ENCODE data around the gene SERPINB10. TPM values are rescaled to one million over a fixed set of nuclear protein-coding genes. Genes with fewer than 3 reads are reported as not detected.

SERPINB10 gene
- total and polyA plus RNA-seq, 2 of the 8 experiments (the other 6 are each of a cell fraction or from before 2014, with no cell fraction given): not detected

DNA sequence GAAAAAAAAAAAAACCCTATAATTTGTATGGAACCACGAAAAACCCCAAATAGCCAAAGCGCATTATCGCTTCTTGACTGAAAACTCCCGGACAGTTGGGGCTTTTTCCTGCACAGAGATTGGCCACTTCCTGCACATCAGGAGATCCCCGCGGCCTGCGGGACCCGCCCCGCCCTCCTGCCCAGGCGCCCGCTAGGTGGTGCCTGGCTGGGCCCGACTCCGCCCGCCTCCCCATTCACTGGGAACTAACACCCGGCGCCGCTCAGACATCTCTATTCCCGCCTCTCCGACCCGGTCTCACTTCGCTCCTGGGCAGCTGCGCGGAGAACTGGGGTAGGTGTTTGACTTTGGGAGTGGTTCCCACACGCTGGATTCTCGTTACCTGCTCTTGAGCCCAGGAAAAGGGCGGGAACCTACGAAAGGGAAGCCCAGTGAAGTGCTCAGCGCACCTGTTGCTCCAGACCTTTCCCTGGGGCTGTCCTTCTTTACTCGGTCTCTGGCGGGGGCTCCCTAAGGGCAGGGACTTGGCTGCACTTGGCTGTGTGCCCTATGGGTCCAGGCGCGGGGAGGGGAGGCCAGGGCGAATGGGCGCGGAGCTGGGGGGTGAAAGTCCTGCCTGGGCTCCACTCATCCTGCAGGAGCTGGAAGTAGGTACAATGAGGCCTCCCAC, 41.4 kb downstream of the SERPINB10 start, which contains the start of gene HMSD:
HMSD (plus strand) TSS at position 234 of the 670 bp plus-strand sequence. CDS start 4,155 bp downstream, outside the sequence.
- H3K4me3 ChIP-seq (ENCODE audit: extremely low read depth in 1 of 4, insufficient read depth in 2 of 4, low read depth in 3 of 4, low read length in 4 of 4): peak within 1 kb of the TSS; percentile 29 to 68 (median 58)
- H3K4me2 ChIP-seq (ENCODE audit: insufficient read depth in 1 of 2, low read depth in 2 of 2, low read length in 2 of 2): peak within 1 kb of the TSS; percentile 52 to 77
- TF ChIP-seq TCF12 (IDR thresholded peaks at IDR 0.05; ENCODE audit: low read depth, low read length) (no peak), TAF1 (IDR thresholded peaks at IDR 0.05; ENCODE audit: low read depth, low read length) (peak; percentile 62), TBP (IDR thresholded peaks at IDR 0.05; ENCODE audit: low read depth, low read length) (peak; percentile 59), ASH2L (IDR thresholded peaks at IDR 0.05; ENCODE audit: low read length) (peak; percentile 71), SAP30 (IDR thresholded peaks at IDR 0.05; ENCODE audit: insufficient read depth, insufficient replicate concordance, low read length) (no peak), KDM1A (IDR thresholded peaks at IDR 0.05; ENCODE audit: borderline replicate concordance, low read length) (no peak), ATF2 (IDR thresholded peaks at IDR 0.05; ENCODE audit: low read length) (no peak), NANOG (IDR thresholded peaks at IDR 0.05; ENCODE audit: insufficient read depth, low read depth, low read length, poor library complexity, severe bottlenecking) (no peak), GABPA (IDR thresholded peaks at IDR 0.05; ENCODE audit: borderline replicate concordance, insufficient read depth, low read length) (no peak), POLR2AphosphoS5 (IDR thresholded peaks at IDR 0.05; ENCODE audit: low read depth, low read length) (no peak)

More for the DNA sequence above, 41.4 kb downstream of the SERPINB10 start, which contains the start of gene HMSD:
- no peaks in the 10 kb centered on the region for H3K79me1 ChIP-seq (ENCODE audit: low read depth, low read length)
- no peak within 1 kb of the TSS for H3K56ac ChIP-seq (replicated peaks; ENCODE audit: insufficient read length, low read depth, low read length)
- DNase-seq (ENCODE audit: low read depth in 1 of 2, low spot score in 2 of 2) (peak; percentile 54 to 83), FAIRE-seq (no peak)
- H4K8ac ChIP-seq (ENCODE audit: extremely low read depth, insufficient read depth, low read length): no peak within 1 kb of the TSS
- ChIA-PET CTCF (ENCODE audit: partially characterized antibody) (interaction anchor here (0.6 to 1.3 kb wide), 5 partner anchors 11 to 121 kb away, joined by 3 to 5 read pairs (median 3); no protein-coding TSS in a partner anchor), POLR2A (ENCODE audit: partially characterized antibody) (interaction anchor here (0.6 kb wide), 1 partner anchor 534 kb away, joined by 3 read pairs; no protein-coding TSS in a partner anchor)
- H3K27ac ChIP-seq (ENCODE audit: low read depth, low read length): 0 out of 2 replicates have a peak within 1 kb of the TSS, but pooled peaks have one; percentile 4
- H3K9ac ChIP-seq (replicated peaks in 1 of 4; ENCODE audit: extremely low read depth in 1 of 4, low read depth in 3 of 4, low read length in 3 of 4): peak within 1 kb of the TSS in 3 of 4 experiments; percentile 16 to 24 (median 20); a peak in 3 of 7 replicates
- H3K14ac ChIP-seq (ENCODE audit: insufficient read length): no peak within 1 kb of the TSS
- no peak within 1 kb of the TSS; the same call in 1 of the 2 replicates for H3K18ac ChIP-seq (ENCODE audit: extremely low read depth, low read length)
- H2BK20ac ChIP-seq (ENCODE audit: low read length): 0 out of 2 replicates have a peak within 1 kb of the TSS, but pooled peaks have one; percentile 23
- peak within 1 kb of the TSS; percentile 10 for H4K91ac ChIP-seq (replicated peaks; ENCODE audit: insufficient read length, low read length)
- H3K79me2 ChIP-seq (ENCODE audit: control insufficient read depth in 1 of 2, insufficient read depth in 2 of 2, low read length in 2 of 2): no peaks in the 10 kb centered on the region
- WGBS, 2 experiments (ENCODE audit: extremely low coverage in 1 of 2, insufficient coverage in 1 of 2, insufficient read length in 1 of 2, insufficient replicate concordance in 2 of 2, low coverage in 1 of 2, low lambda C conversion rate in 2 of 2, missing lambda C conversion rate in 1 of 2): 5% methylated on average over 28 of the region's 35 CpGs; no CpG with 5 or more reads in 1 of the 2 experiments
- no peak within 1 kb of the TSS for H2AK5ac ChIP-seq (ENCODE audit: low read depth, low read length)
- peak within 1 kb of the TSS; percentile 44; the same call in 1 of the 2 replicates for H2BK12ac ChIP-seq (ENCODE audit: low read depth, low read length)
- H2BK5ac ChIP-seq (ENCODE audit: low read depth, low read length): no peak within 1 kb of the TSS
- H3K36me3 ChIP-seq (ENCODE audit: control insufficient read depth in 2 of 4, insufficient read depth in 4 of 4, low read length in 3 of 4): no peaks in the 10 kb centered on the region
- no peaks in the 10 kb centered on the region for H3K27me3 ChIP-seq (replicated peaks in 1 of 4; ENCODE audit: control insufficient read depth in 3 of 4, extremely low read depth in 1 of 4, insufficient read depth in 3 of 4, low read length in 3 of 4)
- no peak within 1 kb of the TSS for H2BK120ac ChIP-seq (replicated peaks; ENCODE audit: low read depth, low read length)
- peak within 1 kb of the TSS; percentile 86; the same call in 1 of the 2 replicates for H2AFZ ChIP-seq (ENCODE audit: low read length)
- H3K4ac ChIP-seq (replicated peaks; ENCODE audit: insufficient read length, low read depth, low read length): no peak within 1 kb of the TSS
- H3K23me2 ChIP-seq (ENCODE audit: low read depth, low read length): peaks cover 3% of the 10 kb centered on the region; the same call in 1 of the 2 replicates
- H4K20me1 ChIP-seq (replicated peaks in 1 of 2; ENCODE audit: control insufficient read depth in 1 of 2, insufficient read depth in 2 of 2, low read length in 2 of 2): no peaks in the 10 kb centered on the region
- no peak within 1 kb of the TSS for H4K5ac ChIP-seq (ENCODE audit: insufficient read length, low read depth, low read length)
- H3K4me1 ChIP-seq (replicated peaks in 1 of 4; ENCODE audit: control insufficient read depth in 3 of 4, insufficient read depth in 4 of 4, low read length in 3 of 4): no peaks in the 10 kb centered on the region
- no peak within 1 kb of the TSS for H3K23ac ChIP-seq (ENCODE audit: insufficient read length)
- no peak within 1 kb of the TSS for H2BK15ac ChIP-seq (ENCODE audit: low read length)
- no peaks in the 10 kb centered on the region for H3K9me3 ChIP-seq (ENCODE audit: insufficient read depth in 2 of 2, low read depth in 1 of 2, low read length in 1 of 2)

Data from H1 (cell line).